Measurements from ENCODE around the gene CDK6.

Gene CDK6

DNA sequence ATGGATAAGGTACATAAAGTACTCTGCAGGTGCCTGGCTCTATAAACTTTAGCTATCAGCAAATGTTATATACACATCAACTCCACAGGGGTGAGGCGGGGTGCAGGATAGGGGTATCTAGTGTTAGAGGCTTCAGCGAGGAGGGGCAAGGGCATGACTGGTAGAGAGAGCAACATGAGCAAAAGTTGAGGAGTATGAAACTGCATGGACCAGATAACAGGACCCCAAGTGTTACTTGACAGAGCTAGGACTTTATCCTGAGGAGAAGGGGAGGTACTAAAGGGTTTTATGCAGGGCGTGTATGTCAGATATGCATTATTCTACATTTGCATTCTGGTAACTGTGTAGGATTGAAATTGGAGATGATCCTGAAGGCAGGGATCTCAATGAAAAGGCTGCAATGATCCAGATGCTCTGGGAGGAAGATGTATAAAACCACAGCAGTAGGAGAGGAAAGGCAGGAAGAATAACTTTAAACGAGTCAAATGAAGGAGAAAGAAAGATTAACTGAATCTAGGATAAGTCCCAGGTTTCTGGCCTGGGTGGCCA, 136.3 kb downstream of the CDK6 start:
- no peak for DNase-seq

DNA sequence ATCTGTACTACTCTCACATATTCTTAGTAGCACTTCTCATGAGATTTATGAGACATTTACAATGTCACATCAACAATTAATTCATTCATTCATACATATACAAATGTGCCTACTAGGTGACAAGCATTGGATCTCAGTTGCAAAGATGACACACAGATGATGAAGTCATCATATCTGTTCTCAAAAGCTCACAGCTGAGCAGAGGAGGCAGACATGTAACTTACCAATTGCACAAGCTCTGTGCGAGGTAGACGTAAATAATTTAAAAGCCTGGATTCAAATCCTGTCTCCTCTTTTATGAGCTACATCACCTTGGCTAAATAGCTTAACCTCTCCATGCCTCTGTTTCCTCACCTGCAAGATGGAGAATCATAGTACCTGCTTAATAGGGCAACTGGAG, 136.8 kb downstream of the CDK6 start:
- DNase-seq: no peak

DNA sequence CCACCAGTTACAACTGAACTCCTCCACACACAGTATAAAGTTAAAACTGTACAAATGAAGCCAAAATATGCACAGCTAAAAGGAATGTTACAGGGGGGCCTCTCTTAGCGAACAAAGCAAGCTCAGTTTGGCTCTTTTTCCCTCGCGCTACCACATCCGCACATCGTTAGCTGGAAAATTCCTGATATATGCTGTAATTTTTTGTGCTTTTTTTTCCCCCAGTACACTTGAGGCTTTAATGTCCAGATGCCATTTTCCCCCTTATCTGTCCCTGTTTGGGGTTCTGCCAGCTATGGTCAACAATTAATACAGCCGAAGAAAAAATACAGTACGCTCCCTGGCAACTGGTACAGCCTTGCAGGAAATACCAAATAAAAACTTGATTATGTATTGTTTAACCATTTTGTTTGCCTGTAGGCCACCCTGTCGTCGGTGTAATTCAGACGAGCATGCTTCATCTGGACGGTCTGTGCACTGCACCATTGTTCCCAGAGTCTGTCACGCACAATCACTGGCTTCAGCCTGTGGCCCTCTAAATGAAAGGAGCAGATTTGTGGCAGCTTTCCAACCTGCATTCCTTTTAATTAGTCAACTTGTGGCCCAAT, 138.0 kb downstream of the CDK6 start:
- no peak for DNase-seq

DNA sequence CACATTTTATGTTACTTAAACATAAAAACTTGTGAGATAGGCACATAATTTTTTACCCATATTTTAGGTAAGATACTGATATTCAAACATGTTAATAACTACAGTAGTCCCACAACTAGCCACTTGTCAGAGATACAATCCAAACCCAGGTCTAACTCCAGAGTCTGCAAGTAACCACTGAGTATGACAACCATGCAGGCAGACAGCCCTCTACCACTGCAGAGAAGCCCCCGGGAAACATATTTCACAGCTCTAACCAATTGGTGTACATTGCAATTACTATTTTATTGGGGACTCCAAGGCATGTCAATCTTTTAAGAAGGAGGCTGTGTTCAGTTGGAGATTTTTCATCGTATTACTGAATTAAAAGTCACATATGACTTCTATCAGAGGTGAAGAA, 139.0 kb downstream of the CDK6 start:
- DNase-seq: no peak

DNA sequence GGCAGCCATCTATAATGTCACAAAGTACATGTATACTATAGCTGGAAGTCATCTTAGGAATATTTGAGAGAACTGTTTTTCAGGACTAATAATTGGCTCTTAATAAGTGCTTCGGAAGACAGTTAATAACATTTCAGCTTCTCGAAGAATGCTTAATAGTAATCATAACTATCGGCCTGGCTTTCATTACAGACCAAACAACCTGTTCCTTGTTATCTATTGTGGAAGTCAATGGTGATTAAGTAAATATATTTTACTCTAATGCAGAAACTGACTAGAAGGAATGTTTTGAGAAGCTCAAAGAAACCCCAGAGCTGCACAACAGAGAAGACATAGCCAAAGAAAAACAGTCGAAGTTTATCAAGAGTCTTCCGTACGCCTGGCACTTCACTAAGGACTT, 139.4 kb downstream of the CDK6 start:
- no peak for DNase-seq

DNA sequence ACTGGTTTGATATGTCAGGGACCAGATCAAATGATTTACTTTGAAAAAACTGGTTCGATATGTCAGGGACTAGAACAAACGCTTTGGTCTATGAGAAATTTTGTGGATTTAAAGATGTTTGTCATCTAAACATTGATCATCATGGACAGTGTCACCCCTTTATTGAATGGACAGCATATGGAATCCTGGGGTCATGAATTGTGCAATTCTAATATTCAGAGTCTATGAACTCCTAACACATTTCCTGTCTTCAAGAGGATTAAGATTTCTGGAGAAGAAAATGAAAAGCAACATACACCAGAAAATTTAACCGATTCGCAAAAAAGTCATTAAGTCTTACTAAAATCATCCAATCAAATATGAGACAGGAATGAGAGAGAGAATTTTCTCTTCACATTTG, 139.8 kb downstream of the CDK6 start:
- no peak for DNase-seq

DNA sequence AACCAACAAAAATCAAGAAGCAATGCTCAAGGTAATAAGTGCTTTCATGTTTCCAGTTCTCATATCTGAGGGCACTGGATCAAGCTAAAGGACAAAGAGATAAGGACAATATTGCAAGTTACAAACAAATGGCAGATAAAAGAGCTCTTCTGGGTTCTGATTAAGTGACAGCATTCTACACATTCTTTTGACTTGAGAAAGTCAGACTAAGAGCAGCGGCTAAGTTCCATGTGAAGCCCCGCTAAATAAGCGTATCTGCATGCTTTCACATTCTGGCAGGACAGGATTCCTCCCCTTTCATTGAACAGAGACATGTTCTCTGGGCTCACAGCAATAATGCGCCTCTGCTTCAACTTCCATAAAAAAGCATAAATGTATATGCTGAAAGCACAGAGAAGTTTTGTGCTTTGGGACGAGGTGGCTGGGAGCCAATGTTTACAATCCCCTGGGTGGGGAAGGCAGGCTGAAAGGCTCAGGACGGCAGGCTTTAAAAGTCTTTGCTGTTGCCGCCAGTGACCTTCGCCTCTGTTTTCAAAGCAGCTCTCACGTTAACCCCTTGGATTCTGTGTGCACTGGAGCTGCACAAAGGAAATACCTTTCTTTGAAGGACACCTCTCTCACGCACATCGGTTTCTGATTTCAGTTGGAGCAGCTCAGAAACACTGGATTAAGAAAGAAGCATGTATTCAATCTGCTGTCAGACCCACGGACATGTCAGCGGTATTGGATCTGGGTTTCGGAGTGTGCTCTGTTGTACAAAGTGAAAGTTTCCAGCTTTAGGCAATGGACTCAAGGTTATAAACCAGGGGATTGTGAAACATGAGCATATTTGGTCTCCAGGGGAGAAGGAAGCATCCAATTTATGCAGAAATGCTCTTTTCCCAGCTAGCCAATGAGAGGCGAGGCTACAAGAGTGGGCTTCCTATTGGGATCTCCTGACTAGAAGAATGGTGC, 140.8 kb downstream of the CDK6 start:
- no peak for DNase-seq

DNA sequence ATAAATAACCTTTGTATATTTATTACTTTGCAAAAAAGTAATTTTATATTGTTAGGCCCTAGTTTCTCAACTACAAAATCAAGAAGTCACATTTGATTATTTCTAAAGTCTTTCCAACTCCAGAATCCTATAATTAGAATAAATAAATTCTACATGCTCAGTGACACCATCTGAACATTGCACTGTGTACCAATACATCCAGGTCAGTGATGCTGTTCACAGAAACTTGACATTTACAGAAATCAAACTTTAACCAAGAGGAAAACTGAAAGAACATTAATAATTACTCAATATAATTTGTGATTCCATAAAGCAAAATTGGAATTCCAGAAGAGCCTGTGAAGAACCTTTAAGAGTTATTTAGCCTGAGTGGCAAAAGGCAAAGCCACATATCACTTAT, 142.2 kb downstream of the CDK6 start:
- DNase-seq: no peak

DNA sequence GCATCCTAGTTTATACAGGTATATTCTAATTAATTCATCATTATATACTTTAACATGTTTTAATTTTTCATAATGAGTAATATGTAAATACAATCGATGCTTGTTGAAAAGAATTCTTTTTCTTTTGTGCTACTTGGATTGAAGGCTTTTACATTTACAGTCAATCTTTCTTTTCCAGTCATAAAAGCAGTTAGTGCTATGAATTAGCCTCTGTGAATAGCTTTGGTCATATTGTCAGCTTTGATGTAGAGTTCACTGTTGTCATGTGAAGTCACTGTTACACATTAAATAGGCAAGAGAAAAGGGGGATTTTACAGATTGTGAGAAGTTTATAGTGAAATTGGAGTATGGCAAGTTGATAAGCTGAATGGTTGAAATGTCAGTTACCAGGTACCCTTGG, 142.9 kb downstream of the CDK6 start:
- DNase-seq: no peak

DNA sequence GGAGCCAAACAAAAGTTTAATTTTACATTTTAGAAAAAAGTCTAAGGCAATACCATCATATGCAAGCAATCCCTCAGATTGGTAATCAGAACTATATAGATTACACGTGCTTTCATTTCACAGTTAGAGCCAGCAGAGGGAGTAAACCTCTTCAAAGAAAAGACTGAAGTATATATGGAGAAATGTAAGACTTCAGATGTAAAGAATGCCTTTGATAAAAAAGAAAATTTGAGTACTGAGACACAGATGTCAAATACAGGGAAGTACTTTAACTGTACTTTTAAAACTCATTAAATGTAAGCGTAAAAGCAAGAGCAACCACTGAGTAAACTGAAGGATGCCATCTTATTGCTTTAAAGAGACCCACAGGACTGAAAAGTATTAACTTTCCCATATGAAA, 144.8 kb downstream of the CDK6 start:
- DNase-seq: peak; percentile 1

DNA sequence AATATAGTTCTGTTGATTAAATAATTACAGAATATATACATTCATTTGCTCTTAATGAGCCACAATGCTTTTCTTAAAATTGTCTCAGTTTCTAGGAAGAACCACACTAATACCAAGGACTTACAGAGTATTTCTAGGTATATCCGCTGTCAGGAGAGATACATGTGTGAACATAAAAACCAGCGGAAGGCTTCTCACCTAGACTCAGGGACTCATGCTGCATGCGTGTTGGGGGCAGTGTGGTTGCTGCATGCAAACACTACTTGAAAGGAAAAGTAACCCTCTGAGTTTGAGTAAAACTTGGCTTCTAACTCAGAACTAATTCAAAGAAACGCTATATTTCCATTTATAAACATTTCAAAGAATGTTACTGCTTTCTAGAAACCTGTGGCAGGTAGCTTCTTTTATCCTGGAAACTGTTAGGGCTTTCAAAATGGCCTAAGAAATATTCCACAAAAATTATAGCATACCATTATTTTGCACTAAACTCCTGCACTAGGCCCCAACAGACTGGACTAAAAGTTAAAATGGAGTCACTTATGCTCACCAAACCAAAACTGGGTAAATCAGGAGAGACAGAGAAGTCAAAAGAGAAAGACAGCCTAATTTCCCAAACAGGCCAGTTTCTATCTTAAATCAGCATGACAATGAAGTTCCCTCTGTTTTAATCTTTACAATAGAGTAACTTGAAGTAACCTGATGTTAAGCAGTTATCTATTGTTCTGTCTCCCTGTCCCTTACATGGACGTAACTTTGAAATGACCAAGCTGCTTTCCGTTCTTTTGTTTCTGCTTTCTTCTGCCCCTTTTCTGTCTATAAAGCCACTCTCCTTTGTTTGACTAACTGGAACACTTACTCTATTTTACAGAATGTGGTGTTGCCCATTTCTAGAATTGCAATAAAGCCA, 151.0 kb downstream of the CDK6 start:
- DNase-seq: no peak

DNA sequence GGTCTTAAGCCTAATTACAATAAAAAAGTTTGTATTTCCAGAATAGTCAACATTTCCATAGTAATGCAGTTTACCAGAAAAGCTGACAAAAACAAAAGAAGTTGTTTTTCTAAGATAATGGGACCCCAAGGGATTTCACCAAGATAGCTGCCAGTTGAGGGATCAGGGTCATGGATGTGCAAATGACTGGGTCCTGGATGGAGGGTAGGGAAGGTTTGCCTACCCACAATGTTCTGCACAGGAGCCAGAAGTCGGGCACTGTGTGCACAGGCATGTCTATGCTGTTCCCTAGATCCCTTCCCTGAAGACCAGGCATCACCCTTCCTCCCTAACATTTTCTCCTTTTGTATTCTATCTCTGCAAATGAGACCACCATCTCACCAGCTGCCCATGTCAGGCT, 152.1 kb downstream of the CDK6 start:
- DNase-seq: no peak

DNA sequence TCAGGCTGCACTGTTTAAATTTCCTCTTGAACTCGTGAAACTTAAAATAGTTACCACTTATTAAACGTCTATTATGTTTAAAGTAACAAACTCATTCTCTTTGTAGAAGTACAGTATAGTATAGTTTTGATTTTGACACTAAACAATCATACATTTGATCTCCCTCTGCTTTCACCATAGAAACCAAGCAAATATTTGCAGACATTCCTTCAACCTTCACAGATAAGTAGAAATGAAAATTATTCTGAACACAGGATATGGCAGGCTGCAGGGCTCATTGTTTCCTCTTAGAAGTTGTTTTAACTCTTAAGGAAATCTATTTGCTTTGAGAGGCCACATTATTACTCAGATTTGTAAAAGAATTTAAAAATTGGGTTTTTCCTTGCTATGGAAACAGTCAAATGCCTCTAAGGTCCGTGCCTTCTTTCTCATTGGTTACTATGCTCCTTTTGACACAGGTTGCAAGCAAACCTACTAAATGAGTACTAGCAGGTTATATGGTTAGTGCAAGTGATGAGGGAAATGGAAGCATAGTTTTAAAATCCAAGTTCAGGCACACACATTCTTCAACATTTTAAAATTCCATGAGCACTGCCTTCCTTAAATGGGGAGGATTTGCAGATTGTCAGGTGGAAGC, 153.4 kb downstream of the CDK6 start:
- DNase-seq: no peak

DNA sequence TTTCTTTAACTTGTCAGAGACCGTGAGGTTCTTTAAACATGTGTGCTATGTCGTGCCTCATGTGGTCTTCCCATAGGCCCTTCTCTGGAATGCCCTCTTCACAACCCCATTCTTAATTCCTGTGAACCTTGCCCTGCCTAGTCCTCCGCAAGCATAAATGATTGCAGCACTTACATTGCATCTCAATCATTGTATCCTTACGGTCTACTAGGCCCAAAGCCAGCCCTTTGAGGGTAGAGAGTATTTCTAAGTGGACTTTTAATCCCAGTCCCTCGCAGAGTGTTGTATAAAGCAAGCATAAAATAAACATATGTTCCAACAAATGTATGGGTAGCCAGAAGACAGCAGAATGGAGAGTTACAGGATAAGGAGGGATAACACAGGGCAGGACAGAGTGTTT, 154.0 kb downstream of the CDK6 start:
- DNase-seq: no peak

DNA sequence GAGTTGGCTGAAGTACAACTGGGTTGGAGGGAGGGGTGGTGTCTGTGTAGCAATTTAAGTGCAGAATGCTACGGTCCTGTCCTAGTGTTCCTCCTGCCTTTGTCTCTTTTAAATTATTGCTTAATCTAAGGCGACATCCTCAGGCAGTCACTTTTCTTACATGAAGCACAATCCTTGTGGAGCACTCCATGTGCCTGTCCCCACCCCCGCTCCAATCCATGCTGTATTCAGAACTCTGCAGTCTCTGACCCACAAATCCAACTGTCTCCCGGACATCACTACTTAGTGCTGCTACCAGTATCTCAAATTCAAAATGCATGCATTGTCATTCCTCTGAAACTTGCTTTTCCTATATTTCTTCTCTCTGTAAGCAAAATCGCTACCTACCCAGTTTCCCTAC, 154.7 kb downstream of the CDK6 start:
- no peak for DNase-seq

DNA sequence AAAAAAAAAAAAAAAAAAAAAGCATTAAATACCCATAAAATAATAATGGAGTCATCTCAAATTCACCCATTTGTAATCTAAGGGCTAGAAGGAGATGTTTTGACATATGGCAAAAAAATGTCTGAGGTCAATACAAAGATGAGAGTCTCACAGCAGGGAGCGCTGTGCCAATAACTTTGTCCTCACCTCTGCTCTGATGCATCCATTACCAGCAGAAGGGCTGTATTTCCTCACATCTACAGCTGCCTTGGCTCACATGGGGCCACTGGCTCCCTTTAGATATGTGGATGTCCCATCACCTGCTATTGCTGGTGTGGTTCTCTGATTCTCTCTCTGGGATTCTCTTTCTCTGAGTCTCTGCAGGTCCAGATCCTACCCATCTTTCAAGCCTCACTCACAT, 155.9 kb downstream of the CDK6 start:
- no peak for DNase-seq

DNA sequence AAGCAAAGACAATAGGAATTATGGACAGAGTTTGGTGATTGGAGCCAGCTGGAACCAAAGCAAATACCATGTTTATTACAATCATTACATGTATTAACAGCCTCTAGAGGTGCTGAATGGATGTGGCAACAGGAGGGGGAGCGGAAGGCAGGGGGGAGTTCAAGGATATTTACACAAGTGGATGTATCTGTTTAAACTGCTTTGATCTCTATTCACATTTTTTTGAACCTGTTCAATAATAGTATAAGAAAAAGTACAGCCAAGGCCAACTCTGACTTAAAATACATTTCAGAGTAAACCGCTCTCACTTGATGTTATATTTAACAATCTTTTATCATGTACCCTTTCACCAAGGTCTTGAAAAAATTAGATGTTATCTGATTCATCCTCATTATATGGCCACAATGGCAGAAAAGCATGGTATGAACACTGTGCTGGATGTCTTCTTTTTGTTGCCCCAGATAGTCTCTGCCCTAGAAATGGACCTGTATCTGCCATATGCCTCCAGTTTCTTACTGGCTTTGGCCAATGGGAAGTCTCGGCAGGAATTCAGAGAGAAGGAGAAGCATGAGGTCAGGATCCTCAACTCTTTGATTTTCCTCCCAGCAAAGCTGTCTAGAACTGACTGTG, 158.0 kb downstream of the CDK6 start:
- no peak for DNase-seq

DNA sequence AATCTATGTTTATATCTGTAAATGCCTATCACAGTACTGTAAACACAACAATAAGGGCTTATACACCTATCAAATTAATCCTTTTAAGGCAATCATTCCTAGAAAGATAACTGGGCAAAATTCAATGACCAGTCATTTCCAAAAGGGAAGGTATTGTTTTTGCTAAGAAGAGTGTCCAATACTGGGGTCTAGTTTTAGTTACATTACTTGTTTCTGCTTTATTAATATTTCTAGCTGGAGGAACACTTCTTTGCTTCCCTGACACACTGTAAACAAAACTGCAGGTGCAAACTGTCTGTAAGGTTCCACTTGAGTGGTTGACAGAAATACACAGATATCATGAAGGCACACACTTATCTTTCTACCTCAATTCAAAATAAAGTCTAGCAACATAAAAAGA, 162.0 kb downstream of the CDK6 start:
- DNase-seq: no peak

DNA sequence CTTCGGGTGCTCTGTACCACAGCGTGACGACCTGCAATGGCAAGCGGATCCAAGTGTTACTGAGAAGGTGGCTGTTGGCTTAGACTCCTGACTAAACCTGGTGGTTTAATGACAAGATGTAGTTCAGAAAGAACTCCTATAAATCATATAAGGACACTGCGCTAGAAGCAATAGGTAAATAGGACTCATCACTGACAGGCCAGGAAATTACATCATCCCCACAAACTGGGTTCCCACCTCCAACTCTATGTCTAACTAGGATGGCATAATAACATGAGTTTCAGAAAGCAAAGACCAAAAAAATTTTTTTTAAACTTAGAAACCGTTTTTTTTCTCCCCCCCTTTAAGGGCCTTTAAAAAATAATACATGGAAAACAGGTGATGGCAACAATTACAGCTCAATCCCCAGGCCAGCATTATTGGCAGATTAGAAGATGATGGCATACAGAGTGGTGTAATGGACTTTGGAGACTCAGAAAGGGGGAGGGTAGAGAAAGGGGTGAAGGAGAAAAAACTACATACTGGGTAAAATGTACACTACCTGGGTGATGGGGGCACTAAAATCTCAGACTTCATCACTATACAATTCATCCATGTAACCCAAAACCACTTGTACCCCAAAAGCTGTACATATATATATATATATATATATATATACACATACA, 164.7 kb downstream of the CDK6 start:
- no peak for DNase-seq

DNA sequence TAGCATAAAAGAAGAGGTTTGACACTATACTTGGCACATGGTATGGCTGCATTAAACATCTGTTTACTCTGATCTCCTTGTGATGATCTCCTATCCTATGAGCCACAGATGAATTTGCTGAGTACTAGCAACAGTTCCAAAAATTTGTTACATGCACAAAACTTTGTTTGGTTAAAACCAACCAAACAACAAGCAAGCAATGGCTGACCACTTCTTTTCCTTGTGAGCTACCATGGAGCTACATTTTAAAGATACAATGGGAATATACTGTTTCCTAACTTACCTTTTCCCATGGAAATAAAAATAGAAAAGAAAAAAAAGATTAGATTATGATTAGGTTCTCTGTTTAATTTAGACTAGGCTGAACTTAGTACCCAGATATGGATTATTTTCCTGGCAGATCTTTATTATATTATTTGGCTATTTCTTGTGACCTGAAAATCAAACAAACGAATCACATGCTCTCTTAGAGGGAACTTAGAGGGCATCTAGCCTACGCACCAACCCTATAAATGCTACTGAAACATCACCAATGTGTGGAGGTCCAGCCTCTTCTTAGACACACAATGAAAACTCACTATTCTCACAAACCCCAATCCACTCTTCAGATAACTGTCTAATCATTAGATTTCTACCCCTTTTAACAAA, 166.0 kb downstream of the CDK6 start:
- no peak for DNase-seq

DNA sequence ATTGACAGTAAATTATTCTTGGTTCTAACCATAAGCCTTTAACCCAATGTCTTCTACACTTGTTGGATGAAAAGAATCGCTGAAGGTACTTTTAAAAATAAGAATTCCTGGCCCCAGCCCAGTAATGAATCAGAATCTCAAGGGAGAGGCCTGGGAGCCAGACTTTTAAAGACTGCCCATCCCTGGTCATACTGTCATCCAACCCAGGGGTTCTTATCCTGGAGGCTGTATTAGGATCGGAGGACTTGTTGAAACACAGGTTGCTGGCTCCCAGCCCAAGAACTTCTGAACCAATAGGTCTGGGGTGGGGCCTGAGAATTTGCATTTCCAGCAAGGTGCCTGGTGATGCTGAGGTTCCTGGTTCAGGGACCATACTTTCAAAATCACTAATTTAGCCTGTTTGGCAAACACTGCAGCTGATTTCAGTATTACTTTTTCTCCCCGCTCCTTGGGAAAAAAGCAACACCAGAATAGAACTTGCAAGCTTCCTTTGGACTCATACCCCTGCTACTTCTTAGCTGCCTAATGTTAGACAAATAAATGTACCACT, 166.7 kb downstream of the CDK6 start:
- no peak for DNase-seq

All from NCI-H2171 (cell line).